ENCODE measurements around the gene SLC26A11.

GRCh38 chr17:80229011-80229410 is 8.8 kb downstream of the SLC26A11 start:
- TF ChIP-seq CTCF (IDR thresholded peaks at IDR 0.05) (no peak), POLR2A (IDR thresholded peaks at IDR 0.05) (no peak), POLR2AphosphoS5 (IDR thresholded peaks at IDR 0.05) (no peak), EP300 (IDR thresholded peaks at IDR 0.05; ENCODE audit: low read depth) (no peak)

Measured in transverse colon (tissue), 4 donors.